CD4-positive, alpha-beta T cell treated with Interleukin-15 for 1 hour (primary cell): ENCODE results near the gene PRSS22.

ENCODE experiments used
- DNase-seq: peaks from one replicate; pipeline ENCODE4 v3.0.0-alpha.2; 2020

PRSS22 gene

DNA sequence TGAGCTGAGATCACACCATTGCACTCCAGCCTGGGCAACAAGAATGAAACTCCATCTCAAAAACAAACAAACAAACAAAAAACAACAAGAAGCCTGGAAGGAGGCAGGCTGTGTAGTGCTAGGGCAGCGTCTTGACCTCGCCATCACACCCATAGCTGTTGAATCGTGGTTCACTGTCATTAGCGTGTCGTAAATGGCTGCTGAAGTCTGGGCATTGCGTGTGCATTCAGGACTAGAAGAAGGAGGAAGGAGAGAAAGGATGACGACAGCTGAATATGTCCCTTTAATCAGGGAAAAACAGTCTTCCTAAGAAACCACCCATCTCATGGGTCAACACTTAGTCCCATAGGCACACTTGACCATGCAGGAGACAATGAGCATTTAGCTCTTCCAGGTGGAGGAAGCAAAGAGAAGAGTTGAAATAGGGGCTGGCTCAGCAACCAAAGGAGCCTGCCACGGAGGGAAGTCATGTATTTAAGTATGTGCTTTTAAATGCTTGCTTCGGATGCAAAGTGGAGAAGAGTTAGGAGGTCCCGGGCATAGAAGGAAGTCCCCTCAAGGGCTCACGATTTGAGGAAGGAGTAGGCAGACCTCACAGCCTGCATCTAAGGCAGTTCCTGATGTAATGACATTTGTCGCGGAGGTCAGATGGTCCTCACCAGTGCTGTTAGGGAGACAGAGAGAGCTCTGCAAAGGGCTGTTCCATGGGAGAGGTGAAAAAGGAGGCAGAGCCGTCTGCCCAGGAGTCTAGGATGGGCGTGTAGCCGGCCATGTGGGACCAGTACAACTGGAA lies 8.8 kb downstream of the PRSS22 start:
- DNase-seq, result no peak

DNA sequence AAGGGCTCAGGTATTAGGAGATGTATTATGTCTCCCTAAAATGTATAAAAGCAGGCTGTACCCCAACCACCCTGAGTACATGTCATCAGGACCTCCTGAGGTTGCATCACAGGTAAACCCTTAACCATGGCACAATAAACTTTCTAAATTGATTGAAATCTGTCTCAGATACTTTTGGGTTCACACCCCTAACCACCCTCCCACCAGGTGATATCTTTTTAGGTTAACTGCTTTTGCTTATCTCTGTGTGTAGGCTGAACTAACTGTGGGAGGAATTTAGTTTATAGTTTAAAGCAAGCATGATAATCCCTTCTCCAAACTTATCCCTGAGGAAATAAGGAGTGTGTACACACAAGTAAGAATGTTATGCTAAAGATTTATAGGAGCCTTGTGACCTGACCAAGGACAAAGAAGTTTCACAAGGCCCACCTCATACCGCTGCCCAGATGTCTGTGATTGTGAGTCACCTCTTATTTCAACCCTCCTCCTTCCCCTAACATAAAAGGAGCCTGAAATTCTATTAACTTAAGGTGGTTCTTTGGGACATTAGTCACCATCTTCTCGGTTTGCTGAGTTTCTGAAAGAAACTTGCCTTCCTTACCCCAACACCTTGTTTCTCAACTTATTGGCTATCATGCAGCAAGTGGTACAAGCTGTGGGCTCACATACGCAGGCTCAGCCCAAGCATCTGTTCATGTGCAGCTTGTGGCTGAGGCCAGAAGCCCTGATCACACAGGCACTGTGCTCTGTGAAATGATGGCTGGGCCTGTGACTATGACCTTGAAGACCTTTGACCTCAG lies 11.3 kb downstream of the PRSS22 start:
- DNase-seq, result no peak

DNA sequence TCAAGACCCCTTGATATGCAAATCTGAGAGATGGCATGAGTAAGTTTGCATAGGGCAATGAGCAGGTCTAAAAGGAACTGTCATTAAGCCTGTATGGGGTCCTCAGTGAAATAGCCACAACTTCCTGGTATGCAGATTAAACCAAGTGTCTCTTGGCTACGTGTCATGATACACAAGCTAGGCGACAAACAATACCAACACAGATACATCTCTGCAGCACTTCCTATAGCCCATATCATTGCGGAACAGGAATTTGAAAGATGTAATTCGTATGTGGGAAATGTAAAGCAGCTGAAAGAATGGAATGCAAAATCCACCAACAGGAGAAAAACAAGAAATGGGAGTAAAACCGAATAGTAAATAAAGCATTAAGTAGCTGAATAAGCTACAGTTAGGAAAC lies 12.9 kb downstream of the PRSS22 start:
- DNase-seq, result no peak

DNA sequence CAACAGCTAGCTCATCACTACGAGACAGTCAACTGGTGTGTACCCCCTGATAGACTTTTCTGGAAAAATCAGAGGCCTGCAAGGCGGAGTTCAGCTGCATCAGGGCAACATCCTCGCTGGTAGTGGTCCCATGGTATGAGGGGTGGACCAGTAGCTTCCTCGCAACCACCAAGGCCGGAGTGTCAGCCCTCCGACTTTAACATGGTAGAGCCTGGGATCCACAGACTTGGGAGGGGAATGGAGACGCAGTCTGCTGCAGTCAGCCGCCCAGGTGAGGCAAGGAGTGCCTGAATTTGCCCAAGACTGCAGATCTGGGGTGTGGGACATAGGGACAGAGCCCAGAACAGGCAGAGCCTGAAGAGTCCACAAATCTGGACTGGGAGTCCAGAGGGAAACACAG lies 14.4 kb downstream of the PRSS22 start:
- no peak for DNase-seq

DNA sequence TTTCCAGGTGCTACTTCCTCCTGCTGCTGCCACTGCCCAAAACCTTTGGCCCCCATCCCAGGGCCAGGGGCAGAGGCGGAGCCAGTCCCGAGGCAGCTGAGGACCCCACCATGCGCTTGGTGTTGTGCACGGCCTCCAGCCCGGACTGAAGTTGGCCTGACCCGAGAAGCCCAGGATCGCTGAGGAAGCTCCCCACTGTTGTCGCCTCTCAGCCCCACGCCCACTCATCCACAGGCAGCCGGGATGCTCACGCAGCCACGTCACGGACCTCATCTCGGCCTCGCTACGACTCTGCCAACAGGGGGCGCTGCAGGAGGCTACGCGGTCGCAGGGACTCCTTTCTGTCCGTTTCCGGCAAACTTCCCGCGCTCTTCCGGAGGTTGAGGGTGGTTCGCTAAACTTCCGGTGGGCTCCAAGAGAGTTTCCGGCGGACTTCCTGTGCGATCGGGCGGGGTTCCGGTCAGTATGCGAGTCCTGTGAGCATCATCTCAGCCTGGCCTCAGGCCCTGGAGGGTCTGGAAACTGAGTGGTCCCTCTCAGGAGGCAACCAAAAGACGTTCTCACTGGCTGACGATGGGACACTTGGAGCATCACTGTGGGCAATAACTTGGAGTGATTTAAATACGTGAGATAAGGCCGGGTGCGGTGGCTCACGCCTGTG lies 15.5 kb downstream of the PRSS22 start:
- peak; percentile 78 for DNase-seq

DNA sequence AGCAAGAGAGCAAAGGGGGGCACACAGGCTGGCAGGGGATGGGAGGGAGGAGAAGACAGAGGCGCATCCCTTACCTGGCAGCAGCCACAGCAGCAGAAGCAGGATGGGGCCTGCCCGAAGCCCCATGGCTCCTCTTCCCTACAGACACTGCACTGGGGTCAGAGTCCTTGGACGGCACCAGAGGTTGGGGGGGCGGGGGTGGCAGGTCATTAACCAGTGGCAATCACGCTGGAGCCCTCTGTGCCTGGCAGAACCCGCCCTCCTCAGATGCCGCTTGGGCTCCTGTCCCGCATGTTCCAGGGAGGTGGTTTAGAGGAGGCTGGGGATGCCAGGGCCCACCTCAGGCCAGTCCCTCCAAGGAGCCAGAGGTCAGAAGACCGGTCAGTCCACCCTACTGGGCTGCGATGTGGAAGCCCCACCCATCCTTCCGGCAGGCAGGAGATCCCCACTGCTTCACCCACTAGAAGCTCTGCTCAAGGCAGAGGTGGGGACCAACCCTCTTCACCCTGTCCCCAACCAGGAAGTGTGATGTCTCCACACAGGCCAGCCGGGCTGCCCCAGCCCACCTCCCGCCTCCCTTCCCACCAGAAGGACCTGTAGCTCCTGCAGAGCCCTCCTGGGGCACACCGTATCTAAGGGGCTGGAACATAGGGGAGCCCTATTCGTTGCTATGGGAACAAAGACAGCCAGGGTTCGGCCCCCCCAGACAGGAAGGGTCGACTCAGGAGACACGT lies 16.2 kb downstream of the PRSS22 start:
- DNase-seq, result peak; percentile 43

DNA sequence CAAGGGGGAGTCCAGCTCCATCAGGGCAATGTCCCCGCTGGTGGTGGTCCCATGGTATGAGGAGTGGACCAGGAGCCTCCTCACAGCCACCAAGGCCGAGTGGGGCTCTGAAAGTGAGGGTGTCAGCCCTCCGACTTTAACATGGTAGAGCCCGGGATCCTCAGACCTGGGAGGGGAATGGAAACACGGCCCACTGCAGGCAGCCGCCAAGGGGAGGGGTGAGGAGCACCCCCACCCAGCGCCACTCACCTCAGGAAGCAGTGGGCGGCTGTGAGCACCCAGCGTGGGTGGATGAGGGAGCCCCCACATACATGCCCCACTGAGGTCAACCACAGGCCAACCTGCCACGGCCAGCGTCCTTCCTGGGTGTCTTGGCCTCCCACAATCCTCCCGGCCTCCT lies 17.1 kb downstream of the PRSS22 start:
- DNase-seq, result no peak

DNA sequence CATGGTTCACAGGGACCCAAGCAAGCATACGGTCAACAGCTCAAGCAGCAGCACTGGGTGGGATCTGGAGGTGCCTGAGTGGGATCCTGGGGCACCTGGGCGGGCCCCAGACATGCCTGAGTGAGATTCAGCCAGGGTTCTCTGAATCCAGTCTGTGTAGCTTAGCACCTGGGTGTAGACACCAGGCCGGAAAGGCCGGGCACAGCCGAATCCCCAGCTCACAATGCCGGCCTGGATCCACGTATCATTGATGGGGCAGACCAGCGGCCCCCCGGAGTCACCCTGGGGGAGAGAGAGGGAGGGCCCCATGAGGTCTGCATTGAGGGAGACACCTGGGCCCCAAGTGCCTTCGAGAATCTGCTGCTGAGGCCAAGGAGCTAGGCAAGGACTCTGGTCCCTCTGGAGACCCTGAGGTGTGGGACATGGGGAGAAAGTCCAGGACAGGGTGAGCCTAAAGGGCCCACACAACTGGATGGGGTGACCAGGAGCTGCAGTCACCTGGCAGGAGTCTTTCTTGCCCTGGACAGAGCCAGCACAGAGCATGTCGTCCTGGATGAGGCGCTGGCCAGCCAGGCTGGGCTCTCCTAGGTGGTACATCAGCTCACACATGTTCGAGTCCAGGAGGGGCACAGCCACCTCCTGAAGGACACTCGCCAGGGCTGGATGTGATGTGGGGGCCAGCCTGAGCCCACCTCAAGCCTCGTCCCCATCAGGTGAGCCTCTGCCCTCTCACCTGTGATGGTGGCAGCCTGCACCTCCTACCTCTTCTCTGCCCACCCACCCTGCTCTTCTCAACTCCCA lies 18.1 kb downstream of the PRSS22 start:
- no peak for DNase-seq

DNA sequence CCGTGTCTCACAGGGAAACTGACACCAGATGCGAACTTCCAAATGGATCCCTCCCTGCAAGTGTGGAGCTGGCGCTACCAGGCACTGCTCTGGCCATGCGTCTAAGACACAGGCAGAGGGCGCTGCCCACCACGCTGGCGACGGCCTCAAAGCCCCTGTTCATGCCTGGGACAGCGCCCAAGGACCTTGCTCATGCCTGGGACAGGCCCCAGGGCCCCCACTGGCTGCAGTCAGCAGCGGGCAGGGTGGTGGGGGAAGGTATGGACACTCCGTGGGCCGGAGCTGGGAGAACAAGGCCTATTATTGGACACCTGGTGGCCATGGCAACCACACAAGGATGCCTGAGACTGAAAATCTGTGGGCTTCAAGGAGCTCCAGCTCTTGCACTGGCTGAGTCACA lies 19.0 kb downstream of the PRSS22 start:
- DNase-seq, result peak; percentile 59

DNA sequence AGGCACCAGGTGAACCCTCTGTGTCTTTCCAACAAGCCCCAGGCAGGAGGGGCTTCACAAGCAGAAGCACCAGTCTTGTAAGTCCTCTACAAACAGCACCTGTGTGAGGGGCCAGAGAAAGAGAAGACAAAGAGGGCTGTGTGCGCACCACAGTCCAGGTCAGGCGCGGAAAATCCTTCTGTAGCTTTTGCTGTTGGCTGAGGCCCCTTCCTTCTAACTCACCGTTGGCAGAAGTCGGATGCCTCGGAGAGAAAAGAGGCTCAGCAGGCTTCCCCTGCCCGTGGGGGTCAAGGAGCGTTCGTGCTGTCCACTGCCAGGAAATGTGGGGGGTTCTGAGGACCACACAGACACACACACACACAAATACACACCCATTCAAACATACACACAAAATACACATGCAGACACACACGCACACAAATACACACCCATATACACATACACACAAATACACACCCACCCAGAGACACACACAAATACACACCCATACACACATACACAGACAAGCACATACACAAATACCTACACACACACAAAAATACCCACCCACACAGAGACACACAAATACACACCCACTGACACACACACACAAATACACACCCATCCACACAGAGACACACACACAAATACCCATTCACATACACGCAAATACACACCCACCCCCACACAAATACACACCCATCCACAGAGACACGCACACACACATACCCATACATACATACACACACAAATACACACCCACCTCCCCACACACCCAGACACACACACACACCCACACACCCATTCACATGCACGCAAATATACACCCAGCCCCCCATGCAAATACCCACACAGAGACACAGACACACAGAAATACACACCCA lies 21.1 kb downstream of the PRSS22 start:
- no peak for DNase-seq

DNA sequence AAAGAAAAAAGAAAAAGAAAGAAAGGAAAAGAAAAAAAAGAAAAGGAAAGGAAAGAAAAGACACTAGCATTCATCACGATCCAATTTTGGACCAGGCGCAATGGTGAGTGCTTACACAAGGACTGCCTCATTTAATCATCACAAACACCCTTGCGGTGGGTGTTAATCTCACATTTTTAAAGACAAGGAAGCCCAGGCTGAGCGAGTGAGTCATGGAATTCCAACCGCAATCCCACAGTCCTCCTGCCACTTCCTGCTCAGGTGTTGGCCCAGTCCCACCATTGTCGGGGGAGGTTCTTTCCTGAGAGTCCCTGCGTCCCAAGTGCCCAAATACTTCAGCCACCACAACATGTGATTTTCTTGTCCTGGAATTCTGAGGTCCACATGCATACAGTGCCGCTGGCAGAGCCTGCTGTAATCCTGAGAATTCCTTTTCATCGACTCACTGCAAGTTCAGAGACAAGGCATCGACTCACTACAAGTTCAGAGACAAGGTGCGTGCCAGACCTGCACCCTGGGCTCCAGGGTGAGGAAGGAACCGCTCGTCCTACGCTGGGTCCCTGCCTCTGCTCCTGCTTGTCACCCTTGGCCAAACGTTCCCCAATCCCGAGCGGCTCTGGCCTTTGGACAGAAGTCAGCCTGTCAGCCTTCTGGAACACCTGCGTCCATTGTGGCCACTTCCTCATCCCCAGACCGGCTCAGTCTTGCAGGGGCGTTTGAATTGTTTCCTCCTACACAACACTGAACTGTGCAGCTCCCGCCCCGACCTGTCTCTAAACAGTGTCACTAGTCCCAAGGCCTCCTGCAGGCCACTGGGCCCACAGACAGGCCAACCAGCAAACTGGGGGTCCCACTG lies 22.1 kb downstream of the PRSS22 start:
- no peak for DNase-seq

DNA sequence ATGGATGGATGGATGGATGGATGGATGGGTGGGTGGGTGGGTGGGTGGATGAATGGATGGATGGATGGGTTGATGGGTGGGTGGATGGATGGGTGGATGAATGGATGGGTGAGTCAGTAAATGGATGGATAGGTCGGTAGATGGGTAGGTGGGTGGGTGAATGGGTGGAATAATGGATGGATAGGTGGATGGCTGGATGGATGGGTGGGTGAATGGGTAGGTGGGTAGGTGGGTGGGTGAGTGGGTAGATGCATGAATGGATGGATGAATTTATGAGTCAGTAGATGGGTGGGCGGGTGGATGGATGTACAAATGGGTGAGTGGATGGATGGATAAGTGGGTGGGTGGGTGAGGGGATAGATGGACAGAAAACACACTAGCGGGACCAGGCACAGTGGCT lies 23.0 kb downstream of the PRSS22 start:
- DNase-seq, result no peak

DNA sequence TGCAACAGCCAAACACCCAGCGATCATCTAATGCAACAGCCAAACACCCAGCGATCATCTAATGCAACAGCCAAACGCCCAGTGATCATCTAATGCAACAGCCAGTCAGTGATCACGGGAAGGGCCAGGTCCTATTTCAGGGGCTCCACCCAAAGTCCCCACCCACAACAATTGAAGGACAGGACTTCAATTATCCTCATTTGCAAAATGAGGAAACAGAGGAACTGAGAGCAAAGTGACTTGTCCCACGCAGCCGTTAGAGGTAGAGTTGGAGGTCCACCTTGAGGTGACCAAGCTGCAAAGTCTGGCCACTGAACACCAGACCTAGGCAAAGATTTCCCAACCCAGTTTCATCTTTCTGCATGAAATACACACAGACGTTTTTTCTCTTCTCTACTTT lies 24.2 kb downstream of the PRSS22 start:
- no peak for DNase-seq

DNA sequence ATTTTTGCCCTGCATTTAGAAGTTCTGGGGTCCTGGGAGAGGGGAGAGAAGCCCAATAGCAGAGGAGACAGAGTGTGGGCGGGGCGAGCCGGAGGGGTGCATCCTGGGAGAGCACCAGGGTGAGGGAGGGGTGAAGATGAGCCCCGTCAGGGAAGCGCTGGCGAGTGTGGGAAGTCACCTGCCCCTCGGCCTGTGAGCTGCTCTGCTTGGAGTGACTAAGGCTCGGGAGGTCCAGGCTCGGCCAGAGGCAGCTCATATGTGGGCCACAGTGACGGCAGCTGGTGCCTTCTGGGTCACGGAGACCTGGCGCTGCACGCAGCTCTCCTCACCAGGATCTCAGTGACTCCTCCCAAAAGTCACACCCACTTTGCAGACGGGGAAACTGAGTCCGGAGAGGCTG lies 26.8 kb downstream of the PRSS22 start:
- DNase-seq, result no peak

DNA sequence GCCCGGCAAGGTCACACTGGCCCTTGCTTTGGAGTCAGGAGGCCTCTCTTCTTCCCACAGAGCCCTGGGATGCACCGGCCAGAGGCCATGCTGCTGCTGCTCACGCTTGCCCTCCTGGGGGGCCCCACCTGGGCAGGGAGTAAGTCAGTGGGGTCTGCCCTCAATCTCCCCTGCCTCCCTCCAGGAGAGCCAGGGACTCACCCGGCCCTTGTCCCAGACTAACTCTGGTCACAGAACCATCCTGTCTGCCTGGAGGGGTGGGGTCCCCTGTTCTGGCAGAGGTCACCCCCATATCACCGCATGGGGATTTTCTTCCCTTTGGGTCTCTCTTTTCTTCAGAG lies 27.6 kb downstream of the PRSS22 start:
- DNase-seq, result no peak

DNA sequence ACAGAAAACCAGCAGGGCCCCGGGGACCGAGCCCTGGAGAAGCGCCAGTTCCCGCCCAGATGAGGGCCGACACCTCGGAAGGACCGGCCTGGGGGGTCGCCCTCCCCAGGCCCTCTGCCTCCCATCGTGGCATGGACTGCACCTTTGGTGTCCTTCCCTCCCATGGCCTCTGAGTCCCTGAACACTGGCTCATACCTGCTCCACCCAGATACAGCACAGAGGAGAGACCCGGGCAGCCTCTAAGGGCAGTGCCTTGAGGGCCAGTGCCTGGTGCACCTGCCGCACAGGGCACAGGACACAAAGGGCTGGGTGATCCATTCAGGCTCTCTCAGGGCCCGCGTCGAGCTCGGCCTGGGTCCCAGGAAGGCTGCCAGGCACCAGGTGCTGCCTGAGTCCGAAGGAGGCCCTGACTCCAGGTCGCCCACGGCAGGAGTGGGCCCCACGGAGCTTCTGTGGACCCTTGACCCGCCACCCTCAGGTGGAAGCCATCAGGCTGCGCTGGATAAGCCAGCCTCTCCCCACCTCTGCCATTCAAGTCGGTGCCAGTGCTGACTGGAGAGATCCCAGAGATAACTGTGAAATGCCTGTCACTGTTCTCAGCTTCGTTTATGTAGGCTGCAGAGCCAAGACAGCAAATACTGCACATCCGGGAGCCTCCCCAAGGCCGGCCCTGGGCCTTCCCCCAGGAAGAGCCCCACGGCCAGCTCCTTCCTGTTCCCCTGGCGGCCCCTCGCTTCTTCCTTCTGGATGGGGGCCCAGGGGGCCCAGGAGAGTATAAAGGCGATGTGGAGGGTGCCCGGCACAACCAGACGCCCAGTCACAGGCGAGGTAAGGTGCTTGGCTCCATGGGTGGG lies 28.2 kb downstream of the PRSS22 start, which contains the start of gene ZG16B:
Gene ZG16B (plus strand): TSS at position 803 of the 854 bp plus-strand sequence. CDS start 139 bp downstream, outside the sequence.
- DNase-seq, result no peak

DNA sequence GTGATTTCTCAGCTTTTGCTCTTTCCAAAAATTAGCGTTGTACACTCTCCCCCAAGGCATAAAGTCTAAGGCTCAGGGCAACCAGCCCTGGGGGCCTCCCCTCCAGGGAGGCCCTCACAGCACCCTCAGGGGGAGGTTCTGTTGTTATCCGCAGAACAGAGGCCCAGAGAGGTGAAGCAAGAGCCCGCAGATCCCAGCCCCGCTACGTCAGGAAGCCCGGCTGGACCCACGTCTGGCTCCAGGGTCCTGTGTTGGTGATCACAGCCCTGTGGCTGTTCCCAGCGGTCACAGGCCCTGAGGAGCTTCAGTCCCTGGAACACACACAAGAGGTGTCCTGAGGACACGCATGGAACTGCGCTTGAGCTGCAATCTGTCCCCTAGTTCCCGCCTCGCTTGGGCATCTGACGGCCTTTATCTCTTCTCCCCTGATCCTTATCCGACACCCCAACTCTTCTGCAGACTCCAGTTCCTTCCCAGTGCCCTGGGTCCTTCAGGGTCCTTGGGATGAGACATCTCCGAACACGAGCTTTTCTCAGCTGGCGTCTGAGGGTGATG lies 29.0 kb downstream of the PRSS22 start:
- DNase-seq, result no peak

DNA sequence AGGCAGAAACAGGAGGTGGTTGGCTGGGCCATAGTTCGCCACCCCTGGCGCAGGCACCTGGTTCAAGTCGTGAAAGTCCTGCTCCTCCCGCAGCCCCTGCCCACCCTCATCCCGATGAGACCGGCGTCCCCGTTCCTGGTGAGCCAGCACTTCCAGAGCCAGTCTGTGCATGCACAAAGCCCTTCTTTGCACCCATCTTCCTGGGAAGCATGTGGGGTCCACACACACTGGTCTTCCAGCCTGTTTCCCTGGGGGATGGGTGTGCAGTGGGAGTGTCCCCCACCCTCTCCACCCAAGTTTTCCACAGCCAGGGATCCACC lies 29.5 kb downstream of the PRSS22 start:
- no peak for DNase-seq
